GM19193 (cell line): ENCODE data around the gene BEGAIN.

Experiments used
- POLR2A ChIP-seq: IDR thresholded peaks from 4 replicates; pipeline ENCODE4 v1.6.1; 2011; ENCODE audit not compliant: insufficient read depth, insufficient read length; ENCODE audit errors: extremely low read depth

Gene BEGAIN

DNA sequence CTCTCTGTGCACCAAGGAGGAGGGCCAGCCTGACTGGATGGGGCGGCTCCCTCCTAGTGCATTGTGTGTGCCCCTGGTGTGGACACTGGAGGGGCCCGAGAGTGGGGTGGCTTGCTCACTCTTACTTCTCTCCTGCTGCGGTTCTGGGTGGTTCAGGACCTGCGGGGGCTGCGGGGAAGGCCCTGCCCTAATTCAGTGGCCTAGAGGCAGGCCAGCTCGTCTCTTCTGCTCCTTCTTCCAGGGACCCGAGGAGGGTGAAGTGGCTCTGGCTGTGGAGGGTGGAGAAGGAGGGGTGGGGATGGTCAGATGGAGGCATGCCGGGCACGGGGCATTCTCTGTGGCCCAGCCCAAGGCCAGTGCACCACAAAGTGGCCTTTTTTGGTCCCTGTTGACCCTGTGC, 87.1 kb downstream of the BEGAIN start:
- no peak for TF ChIP-seq POLR2A

DNA sequence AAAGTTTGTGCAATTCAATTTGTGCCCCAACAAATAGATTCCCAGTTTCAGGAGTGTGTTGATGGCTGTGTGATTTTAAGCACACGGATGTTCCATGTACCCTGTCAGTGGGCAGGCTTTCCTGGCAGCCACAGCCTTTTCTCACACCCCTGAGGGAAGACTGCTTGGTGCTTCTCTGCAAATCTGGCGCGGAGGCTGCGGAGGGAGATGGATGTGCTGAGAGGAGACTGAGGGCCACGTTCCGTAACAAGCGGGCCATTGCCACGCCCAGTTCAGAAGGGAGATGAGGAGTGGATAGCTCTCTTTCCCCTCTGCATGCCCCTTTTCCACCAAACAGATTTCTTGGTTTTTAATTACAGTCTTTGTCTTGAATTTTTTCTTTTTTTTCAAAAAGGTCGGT, 89.1 kb downstream of the BEGAIN start:
- no peak for TF ChIP-seq POLR2A

DNA sequence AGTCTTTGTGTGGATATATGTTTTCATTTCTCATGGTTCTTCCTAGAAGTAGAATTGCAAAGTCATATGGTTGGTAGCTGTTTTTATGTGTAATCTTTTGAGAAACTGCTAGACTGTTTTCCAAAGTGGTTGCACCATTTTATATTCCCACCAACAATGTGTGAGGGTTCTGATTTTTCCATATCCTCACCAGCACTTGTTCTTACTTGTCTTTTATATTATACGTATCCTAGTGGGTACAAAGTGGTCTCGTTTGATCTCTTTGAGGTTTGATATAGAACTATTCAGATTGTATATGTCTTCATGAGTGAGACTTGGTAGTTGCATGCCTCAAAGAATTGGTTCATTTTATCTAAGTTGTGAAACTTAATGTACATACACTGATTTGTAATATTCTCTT, 91.3 kb downstream of the BEGAIN start:
- TF ChIP-seq POLR2A, result no peak

DNA sequence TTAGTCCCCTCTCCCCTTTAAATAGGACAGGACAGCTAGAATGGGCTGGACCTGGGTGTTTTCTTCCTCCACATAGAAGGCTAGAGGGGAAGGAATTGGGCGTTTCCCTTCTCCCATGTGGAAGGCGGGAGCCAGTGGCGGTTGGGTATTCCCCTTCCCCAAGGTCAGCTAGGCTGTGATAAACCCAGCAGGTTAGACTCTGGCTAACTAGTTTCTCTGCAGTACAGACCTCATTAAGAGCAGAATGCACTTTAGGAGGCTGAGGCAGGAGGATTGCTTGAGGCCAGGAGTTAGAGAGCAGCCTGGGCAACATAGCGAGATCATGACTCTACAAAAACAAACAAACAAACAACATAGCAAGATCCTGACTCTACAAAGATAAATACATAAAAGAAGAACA, 92.6 kb downstream of the BEGAIN start:
- TF ChIP-seq POLR2A, result no peak

DNA sequence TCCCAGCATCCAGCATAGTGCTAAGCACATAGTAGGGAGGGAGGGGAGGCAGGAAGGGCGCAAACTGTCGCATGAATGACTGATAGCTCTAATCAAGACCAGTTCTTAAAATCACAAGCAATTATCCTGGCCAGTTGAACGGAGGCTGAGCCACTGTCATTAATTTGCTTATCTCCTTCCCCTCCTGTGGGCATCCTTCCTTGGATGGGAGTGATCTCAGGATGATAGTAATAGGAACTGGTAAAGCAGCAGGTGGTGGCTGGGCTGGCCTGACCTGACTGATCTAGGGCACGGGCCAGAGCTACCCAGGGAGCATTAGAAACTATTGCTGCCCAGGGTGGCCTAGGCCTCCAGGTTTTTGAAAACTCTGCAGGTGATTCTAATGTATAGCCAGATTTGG, 97.0 kb downstream of the BEGAIN start:
- TF ChIP-seq POLR2A, result no peak

DNA sequence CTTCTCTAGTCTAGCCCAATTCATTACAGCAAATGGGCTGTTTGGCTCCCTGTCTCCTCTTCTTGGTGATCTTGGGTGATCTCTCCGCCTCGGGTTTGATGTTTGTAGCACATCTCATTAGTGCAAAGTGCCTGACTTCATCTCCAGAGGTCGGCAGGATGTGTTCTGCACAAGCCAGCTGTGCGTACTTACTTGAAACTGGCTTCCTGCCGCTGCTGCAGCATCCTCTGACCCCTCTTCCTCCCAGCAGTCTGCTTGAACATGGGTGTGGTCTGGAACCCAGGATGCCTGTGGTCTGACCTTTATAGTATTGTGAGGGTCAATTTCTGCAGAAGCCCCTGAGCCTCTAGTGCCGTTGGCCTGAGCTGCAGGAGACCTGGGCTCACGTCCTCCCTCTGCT, 99.2 kb downstream of the BEGAIN start:
- TF ChIP-seq POLR2A, result no peak

DNA sequence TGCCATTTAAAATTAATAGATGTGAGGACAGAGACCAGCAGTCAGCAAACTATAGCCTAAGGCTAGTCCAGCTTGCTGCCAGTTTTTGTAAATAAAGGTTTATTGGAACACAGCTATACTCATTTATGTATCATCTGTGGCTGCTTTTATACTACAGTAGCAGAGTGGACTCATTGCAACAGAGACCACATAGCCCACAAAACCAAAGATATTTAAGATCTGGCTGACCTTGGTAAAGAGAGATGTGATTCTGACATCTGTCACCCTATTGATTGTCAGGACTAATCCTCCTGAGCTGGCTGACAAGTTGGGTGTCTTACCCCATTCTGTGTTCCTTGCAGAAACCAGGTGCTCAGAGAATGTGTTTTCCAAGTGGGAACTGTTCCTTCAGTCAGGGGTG, 99.9 kb downstream of the BEGAIN start:
- TF ChIP-seq POLR2A, result no peak
